ENCODE results near the gene CXCL14.
"Not testable (repeated sequence)": the region's sequence is repeated elsewhere in the genome, so short reads cannot be mapped to it uniquely, and the experiment has no call there.

Gene CXCL14

GRCh38 chr5:135543001-135543484 is 35.7 kb downstream of the CXCL14 start:
- DNase-seq (ENCODE audit: low spot score) = no peak

GRCh38 chr5:135541807-135542502 is 36.8 kb downstream of the CXCL14 start:
- DNase-seq (ENCODE audit: low spot score) = no peak

GRCh38 chr5:135539430-135540005 is 39.3 kb downstream of the CXCL14 start:
- no peak for DNase-seq (ENCODE audit: low spot score)

GRCh38 chr5:135538261-135538660 is 40.5 kb downstream of the CXCL14 start:
- no peak for DNase-seq (ENCODE audit: low spot score)

- DNase-seq (ENCODE audit: low spot score) = no peak
These were observed 41.0 kb downstream of the CXCL14 start for GRCh38 chr5:135537745-135538144.

GRCh38 chr5:135537271-135537670 is 41.5 kb downstream of the CXCL14 start:
- no peak for DNase-seq (ENCODE audit: low spot score)

GRCh38 chr5:135535820-135536801 is 42.7 kb downstream of the CXCL14 start, which contains the start of gene NEUROG1:
TSS of gene NEUROG1 (minus strand) at chr5:135535964. CDS start at chr5:135535690, 274 bp downstream.
- DNase-seq (ENCODE audit: low spot score) = no peak

GRCh38 chr5:135535420-135535819 is 43.4 kb downstream of the CXCL14 start:
- no peak for DNase-seq (ENCODE audit: low spot score)

- DNase-seq (ENCODE audit: low spot score) = no peak
These were observed 44.0 kb downstream of the CXCL14 start for GRCh38 chr5:135534609-135535419.

GRCh38 chr5:135533794-135534193 is 45.0 kb downstream of the CXCL14 start:
- DNase-seq (ENCODE audit: low spot score) = no peak

GRCh38 chr5:135533334-135533733 is 45.5 kb downstream of the CXCL14 start:
- DNase-seq (ENCODE audit: low spot score) = no peak

GRCh38 chr5:135529576-135529975 is 49.2 kb downstream of the CXCL14 start:
- not testable (repeated sequence) for DNase-seq (ENCODE audit: low spot score)

- no peak for DNase-seq (ENCODE audit: low spot score)
These were observed 51.9 kb downstream of the CXCL14 start for GRCh38 chr5:135526924-135527323.

GRCh38 chr5:135521964-135522363 is 56.8 kb downstream of the CXCL14 start:
- DNase-seq (ENCODE audit: low spot score) = no peak

All from CD4-positive, alpha-beta T cell treated with Interleukin-6 at 100 ng/mL for 8 hours (primary cell).